IMR-90 (cell line): ENCODE measurements around the gene NIPAL4. TPM values are rescaled to one million over a fixed set of nuclear protein-coding genes. Genes with fewer than 3 reads are reported as not detected.

Source experiments
- ATAC-seq: fragments of 200-7000 bp; cut with Tn5 transposase; 2 replicates; pipeline ENCODE4 v1.9.1; 2020; ENCODE audit warnings: low read depth, mild to moderate bottlenecking, moderate library complexity
- BruUV-seq: library from RNA; stranded (reverse); fragments of 400-500 nt; replicated peaks from 2 replicates; lab custom pipeline; 2021; lab: Mats Ljungman, UMichigan
- CTCF ChIA-PET: fragments of 300-600 bp; formaldehyde crosslinking; extraction: SDS; loops from one replicate; lab custom pipeline; 2021; ENCODE audit warnings: antibody characterized with exemption; lab: Yijun Ruan, JAX
- POLR2A ChIA-PET: fragments of 300-600 bp; sonication (Branson Sonifier 250); formaldehyde crosslinking; loops from one replicate; lab custom pipeline; 2022; ENCODE audit warnings: antibody characterized with exemption; ENCODE audit not compliant: unreplicated experiment; lab: Charles Lee
- DNase-seq: peaks from one replicate; pipeline ENCODE4 v3.0.0; 2013
- H2AFZ ChIP-seq: replicated peaks from 2 replicates; pipeline ENCODE3; 2013; ENCODE audit warnings: low read length, mild to moderate bottlenecking; ENCODE audit not compliant: poor library complexity
- H2AK5ac ChIP-seq: 2 replicates; pipeline ENCODE4 v1.6.1; 2013; ENCODE audit warnings: low read depth, low read length, inconsistent platforms
- H2AK9ac ChIP-seq: replicated peaks from 2 replicates; pipeline ENCODE3; 2013; ENCODE audit warnings: mild to moderate bottlenecking, low read depth, low read length, moderate library complexity; ENCODE audit not compliant: poor library complexity
- H2BK120ac ChIP-seq: 2 replicates; pipeline ENCODE4 v1.6.1; 2013; ENCODE audit warnings: low read depth, low read length, inconsistent platforms
- H2BK15ac ChIP-seq: 3 replicates; pipeline ENCODE4 v1.6.1; 2013; ENCODE audit warnings: low read depth, low read length, inconsistent platforms
- H2BK20ac ChIP-seq: 2 replicates; pipeline ENCODE4 v1.6.1; 2013; ENCODE audit warnings: low read depth, mild to moderate bottlenecking, inconsistent platforms, low read length, moderate library complexity
- H2BK5ac ChIP-seq: 2 replicates; pipeline ENCODE4 v1.6.1; 2013; ENCODE audit warnings: mild to moderate bottlenecking, low read depth, low read length, inconsistent platforms; ENCODE audit not compliant: poor library complexity, severe bottlenecking
- H3K14ac ChIP-seq: replicated peaks from 2 replicates; pipeline ENCODE4 v1.6.1; 2013; ENCODE audit warnings: low read depth, low read length, inconsistent platforms
- H3K18ac ChIP-seq: 2 replicates; pipeline ENCODE4 v1.6.1; 2013; ENCODE audit warnings: low read depth, low read length, control low read depth
- H3K23ac ChIP-seq: 2 replicates; pipeline ENCODE4 v1.6.1; 2013; ENCODE audit warnings: low read depth, low read length, inconsistent platforms
- H3K27ac ChIP-seq: 2 replicates; pipeline ENCODE4 v1.5.1; 2013; ENCODE audit warnings: mild to moderate bottlenecking, control low read depth, low read length; ENCODE audit not compliant: insufficient read depth
- H3K27me3 ChIP-seq: 2 replicates; pipeline ENCODE4 v1.6.1; 2013; ENCODE audit warnings: low read length; ENCODE audit not compliant: control insufficient read depth, insufficient read depth
- H3K36me3 ChIP-seq: 2 replicates; pipeline ENCODE4 v1.6.1; 2013; ENCODE audit warnings: low read length, mixed read lengths; ENCODE audit not compliant: control insufficient read depth, insufficient read depth
- H3K4ac ChIP-seq: 2 replicates; pipeline ENCODE4 v1.6.1; 2013; ENCODE audit warnings: low read depth, low read length, inconsistent platforms
- H3K4me1 ChIP-seq: 2 replicates; pipeline ENCODE4 v1.6.1; 2013; ENCODE audit warnings: low read length, mixed read lengths; ENCODE audit not compliant: control insufficient read depth, insufficient read depth
- H3K4me2 ChIP-seq: 2 replicates; pipeline ENCODE4 v1.6.1; 2013; ENCODE audit warnings: low read depth, mild to moderate bottlenecking, control low read depth, low read length, moderate library complexity
- H3K4me3 ChIP-seq: 2 replicates; pipeline ENCODE4 v1.5.1; 2013; ENCODE audit warnings: low read depth, mild to moderate bottlenecking, control low read depth, low read length, moderate library complexity; ENCODE audit not compliant: insufficient read depth
- H3K56ac ChIP-seq: 2 replicates; pipeline ENCODE4 v1.6.1; 2013; ENCODE audit warnings: low read length, inconsistent platforms; ENCODE audit not compliant: insufficient read depth; ENCODE audit errors: extremely low read depth
- H3K79me1 ChIP-seq, 2 experiments: 2 replicates each; pipeline ENCODE4 v1.6.1; 2013; ENCODE audit warnings: low read length in 2 of 2, inconsistent platforms in 1 of 2, low read depth in 1 of 2
- H3K9ac ChIP-seq: 2 replicates; pipeline ENCODE4 v1.6.1; 2013; ENCODE audit warnings: low read depth, low read length, control low read depth
- H3K9me1 ChIP-seq: 2 replicates; pipeline ENCODE4 v1.6.1; 2013; ENCODE audit warnings: low read length, inconsistent platforms; ENCODE audit not compliant: insufficient read depth
- H3K9me3 ChIP-seq: 2 replicates; pipeline ENCODE4 v1.6.1; 2013; ENCODE audit warnings: low read length; ENCODE audit not compliant: control insufficient read depth, insufficient read depth
- H4K20me1 ChIP-seq: 2 replicates; pipeline ENCODE4 v1.6.1; 2013; ENCODE audit warnings: low read length, inconsistent platforms; ENCODE audit not compliant: insufficient read depth
- H4K5ac ChIP-seq: 2 replicates; pipeline ENCODE4 v1.6.1; 2013; ENCODE audit warnings: mild to moderate bottlenecking, low read depth, low read length, control low read depth
- H4K8ac ChIP-seq, 2 experiments: 2 replicates each; pipeline ENCODE4 v1.6.1; 2013; ENCODE audit warnings: low read depth in 2 of 2, low read length in 2 of 2, control low read depth in 1 of 2, inconsistent platforms in 1 of 2
- H4K91ac ChIP-seq: 2 replicates; pipeline ENCODE4 v1.6.1; 2013; ENCODE audit warnings: low read depth, low read length, inconsistent platforms; ENCODE audit not compliant: insufficient read depth
- BHLHE40 ChIP-seq: fragments of 150-350 bp; IDR thresholded peaks from 2 replicates; pipeline ENCODE4 v1.6.1; 2016; ENCODE audit warnings: mild to moderate bottlenecking, low read depth, low read length
- CEBPB ChIP-seq: IDR thresholded peaks from 2 replicates; pipeline ENCODE4 v1.6.1; 2012; ENCODE audit warnings: low read depth, low read length, improper control_type of control experiment
- MAFK ChIP-seq: IDR thresholded peaks from 2 replicates; pipeline ENCODE4 v1.6.1; 2012; ENCODE audit warnings: low read depth, low read length, improper control_type of control experiment
- RFX5 ChIP-seq: IDR thresholded peaks from 2 replicates; pipeline ENCODE4 v1.8.0; 2012; ENCODE audit warnings: low read depth, mild to moderate bottlenecking, low read length, moderate library complexity
- WGBS, 2 experiments: methylation state at CpG; one replicate each; pipeline versions ENCODE4 v1.1.5 to v1.1.7; 2013; ENCODE audit warnings: missing lambda C conversion rate in 2 of 2; ENCODE audit not compliant: insufficient read length in 1 of 2; ENCODE audit errors: extremely low coverage in 2 of 2; 5-methylcytosine and 5-hydroxymethylcytosine counted together
- dilution Hi-C: fragments of 300-500 bp; cut with HindIII; formaldehyde crosslinking; loops from one replicate; pipeline ENCODE4 v1.14.3; 2018; ENCODE audit warnings: low sequenced_read_pairs; ENCODE audit not compliant: unreplicated experiment
- in situ Hi-C: fragments of 300-500 bp; cut with MboI; formaldehyde crosslinking; loops from 3 replicates; pipeline ENCODE4 v1.14.3; 2019; ENCODE audit warnings: low sequenced_read_pairs, inconsistent platforms, mixed read lengths
- intact Hi-C: fragments of 100-400 bp; cut with micrococcal nuclease; formaldehyde crosslinking; loops from 2 replicates; pipeline ENCODE4 v1.10.0; 2022
- polyA plus RNA-seq, 3 experiments: library from polyadenylated mRNA; depleted of rRNA; stranded (reverse); fragments of >200 nt; gene quantifications; 2 replicates each; pipeline ENCODE4 v1.2.3, GENCODE V29; 2012; ENCODE audit warnings: low replicate concordance in 1 of 3
- total RNA-seq: library from RNA; depleted of rRNA; stranded (reverse); fragments of >200 nt; gene quantifications from 2 replicates; pipeline ENCODE4 v1.2.3, GENCODE V29; 2012

The NIPAL4 gene
- total and polyA plus RNA-seq, 2 of the 4 experiments (the other 2 are of a cell fraction), result 0.18 to 0.39 TPM

- H3K4me2 ChIP-seq, result no peak overlapping the region
- TF ChIP-seq MAFK (no peak), BHLHE40 (no peak), CEBPB (no peak), RFX5 (no peak)
- no peak overlapping the region for H4K5ac ChIP-seq
- H4K8ac ChIP-seq, result no peak overlapping the region
- dilution Hi-C loops, result no loop called here
- H2AK5ac ChIP-seq, result peak overlapping the region; percentile 35; the same call in 1 of the 2 replicates
- in situ Hi-C loops, result no loop called here
- H3K9me3 ChIP-seq, result no peaks in the 10 kb centered on the region
- no peaks in the 10 kb centered on the region for H4K20me1 ChIP-seq
- DNase-seq (no peak), ATAC-seq (no peak)
- H3K36me3 ChIP-seq, result no peaks in the 10 kb centered on the region
- WGBS, 2 experiments, result no CpG with 5 or more reads among the region's 4 CpGs
- intact Hi-C loops, result loop anchor here (5.0 kb wide), 1 partner anchor 74 kb away; no protein-coding TSS in a partner anchor
- H3K27me3 ChIP-seq, result peaks cover 5% of the 10 kb centered on the region; the same call in 1 of the 2 replicates
- peak overlapping the region; percentile 39 for H3K23ac ChIP-seq
- H3K4me1 ChIP-seq, result peaks cover 10% of the 10 kb centered on the region
- H2BK15ac ChIP-seq, result no peak overlapping the region; the same call in 2 of the 3 replicates
- POLR2A ChIA-PET, result no interaction called here
- no peak overlapping the region for H3K4me3 ChIP-seq
- CTCF ChIA-PET, result no interaction called here
- no peaks in the 10 kb centered on the region for H3K79me1 ChIP-seq
- no peak overlapping the region for H3K56ac ChIP-seq
- H3K9me1 ChIP-seq, result peaks cover 25% of the 10 kb centered on the region
- H3K9ac ChIP-seq, result no peak overlapping the region
- no peak overlapping the region for H2AFZ ChIP-seq
- H2BK5ac ChIP-seq, result no peak overlapping the region
- H2AK9ac ChIP-seq, result no peak overlapping the region
- no peak overlapping the region for H3K14ac ChIP-seq
- no peak overlapping the region; the same call in 1 of the 2 replicates for H2BK20ac ChIP-seq
- no peak overlapping the region for H2BK120ac ChIP-seq
- no peak overlapping the region for H4K91ac ChIP-seq
- no peak overlapping the region for H3K27ac ChIP-seq
- no TSS peak for BruUV-seq
- 0 out of 2 replicates have a peak overlapping the region, but pooled peaks have one; percentile 8 for H3K4ac ChIP-seq
- no peak overlapping the region for H3K18ac ChIP-seq
Observed at GRCh38 chr5:157460921-157461792, 1.1 kb downstream of the NIPAL4 start.
